ENCODE results near the gene GDF11.
"Not testable (repeated sequence)": the region's sequence is repeated elsewhere in the genome, so short reads cannot be mapped to it uniquely, and the experiment has no call there.

The GDF11 gene

DNA sequence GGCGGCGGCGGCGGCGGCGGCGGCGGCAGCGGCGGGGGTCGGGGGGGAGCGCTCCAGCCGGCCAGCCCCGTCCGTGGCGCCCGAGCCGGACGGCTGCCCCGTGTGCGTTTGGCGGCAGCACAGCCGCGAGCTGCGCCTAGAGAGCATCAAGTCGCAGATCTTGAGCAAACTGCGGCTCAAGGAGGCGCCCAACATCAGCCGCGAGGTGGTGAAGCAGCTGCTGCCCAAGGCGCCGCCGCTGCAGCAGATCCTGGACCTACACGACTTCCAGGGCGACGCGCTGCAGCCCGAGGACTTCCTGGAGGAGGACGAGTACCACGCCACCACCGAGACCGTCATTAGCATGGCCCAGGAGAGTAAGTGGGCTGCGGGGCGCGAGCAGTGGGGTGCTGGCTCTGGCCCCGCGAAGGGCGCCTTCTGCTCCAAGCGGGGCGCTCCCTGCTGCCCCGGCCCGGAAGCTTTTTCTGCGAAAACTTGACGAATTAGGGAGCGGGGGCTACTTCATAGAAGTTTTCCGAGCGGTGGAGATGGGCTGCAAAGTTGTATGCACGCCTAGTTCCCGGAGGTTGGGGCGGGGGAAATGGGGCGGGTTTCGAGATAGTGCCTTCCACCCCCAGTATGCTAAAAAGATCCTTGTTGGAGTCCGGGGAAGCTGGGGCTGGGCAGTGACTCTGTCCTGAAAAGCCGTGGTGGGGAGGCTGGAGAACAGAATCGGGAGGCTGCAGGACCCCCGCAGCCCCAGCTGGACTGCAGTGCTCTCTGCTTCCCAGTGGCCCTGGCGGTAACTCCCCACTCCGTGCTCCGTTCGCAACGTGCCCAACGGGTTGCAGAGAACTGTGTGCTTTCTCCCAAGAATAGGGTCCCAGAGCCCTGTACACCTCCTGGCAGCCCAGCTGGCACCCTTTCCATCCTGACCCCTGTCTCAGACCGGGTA lies 751 bp downstream of the GDF11 start:
- peak in 1 of 2 donors; percentile 4 for DNase-seq

DNA sequence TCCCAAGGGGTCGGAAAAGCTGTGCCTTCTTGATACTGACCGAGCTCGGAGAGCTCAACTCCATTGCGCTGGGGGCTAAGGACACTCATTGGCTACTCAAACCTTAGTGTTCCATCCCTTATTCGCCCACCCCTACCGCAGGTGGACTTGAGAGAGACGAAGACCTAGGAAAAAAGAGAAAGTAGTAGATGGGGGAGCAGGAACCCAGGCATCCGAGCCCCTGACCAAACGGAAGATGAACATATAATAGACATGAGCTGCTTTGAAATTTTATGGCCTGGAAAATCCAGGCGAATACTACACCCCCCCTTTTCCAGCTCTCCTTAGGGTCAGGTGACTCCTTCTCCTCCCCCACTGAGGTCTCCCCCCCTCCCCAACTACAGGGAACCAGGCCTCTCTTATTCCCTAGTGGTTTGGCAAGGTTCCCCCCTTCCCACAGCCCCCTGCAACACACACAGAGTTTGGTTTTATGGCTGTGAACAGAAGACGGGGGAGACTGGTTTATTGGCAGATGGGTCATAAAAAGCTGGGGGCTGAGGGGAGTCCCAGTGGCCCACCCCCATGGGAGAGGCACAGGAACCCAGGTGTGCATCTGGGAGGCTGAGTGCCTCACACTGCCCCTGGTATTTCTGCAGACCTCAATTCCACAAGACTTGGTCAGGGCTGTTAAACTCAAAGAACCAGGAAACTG lies 1.6 kb downstream of the GDF11 start:
- no peak for DNase-seq

DNA sequence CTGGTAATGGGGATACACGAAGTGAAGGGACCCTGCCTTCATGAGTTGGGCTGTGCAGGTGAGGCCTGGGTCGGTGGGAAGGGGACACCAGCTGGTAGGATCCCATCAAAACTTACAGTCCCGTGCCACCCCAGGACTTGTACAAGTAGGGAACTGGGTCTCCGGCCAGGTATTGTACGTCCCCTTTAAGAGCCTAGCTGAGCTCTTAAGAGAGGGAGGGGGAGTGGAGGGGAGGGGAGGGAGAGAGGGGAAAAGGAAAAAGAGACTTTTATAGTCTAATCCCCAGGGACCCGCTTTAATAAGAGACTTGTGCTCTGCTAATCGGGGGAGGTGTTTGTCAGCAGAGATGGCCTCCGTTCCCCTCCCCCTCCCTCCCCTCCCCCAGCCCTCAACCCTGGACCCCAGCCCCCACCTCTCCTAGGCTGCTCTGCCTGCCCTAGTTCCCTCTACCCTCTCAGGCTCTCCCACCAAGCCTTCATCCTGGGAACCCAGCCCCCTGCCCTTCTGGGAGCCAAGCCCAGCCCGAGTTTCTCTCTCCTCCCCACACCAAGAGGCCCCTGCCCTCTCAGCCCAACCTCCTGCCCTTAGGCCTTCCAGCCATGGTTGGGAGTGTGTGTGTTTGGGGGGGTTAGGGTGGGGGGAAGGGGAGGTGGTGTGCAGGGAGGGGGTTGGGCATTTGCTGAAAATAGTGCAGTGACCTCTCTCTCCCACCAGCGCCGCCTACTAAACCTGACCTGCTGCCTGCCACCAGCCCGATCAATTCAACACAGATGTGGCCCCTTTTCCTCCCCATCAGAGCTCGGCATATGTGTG lies 2.6 kb downstream of the GDF11 start:
- no peak for DNase-seq

DNA sequence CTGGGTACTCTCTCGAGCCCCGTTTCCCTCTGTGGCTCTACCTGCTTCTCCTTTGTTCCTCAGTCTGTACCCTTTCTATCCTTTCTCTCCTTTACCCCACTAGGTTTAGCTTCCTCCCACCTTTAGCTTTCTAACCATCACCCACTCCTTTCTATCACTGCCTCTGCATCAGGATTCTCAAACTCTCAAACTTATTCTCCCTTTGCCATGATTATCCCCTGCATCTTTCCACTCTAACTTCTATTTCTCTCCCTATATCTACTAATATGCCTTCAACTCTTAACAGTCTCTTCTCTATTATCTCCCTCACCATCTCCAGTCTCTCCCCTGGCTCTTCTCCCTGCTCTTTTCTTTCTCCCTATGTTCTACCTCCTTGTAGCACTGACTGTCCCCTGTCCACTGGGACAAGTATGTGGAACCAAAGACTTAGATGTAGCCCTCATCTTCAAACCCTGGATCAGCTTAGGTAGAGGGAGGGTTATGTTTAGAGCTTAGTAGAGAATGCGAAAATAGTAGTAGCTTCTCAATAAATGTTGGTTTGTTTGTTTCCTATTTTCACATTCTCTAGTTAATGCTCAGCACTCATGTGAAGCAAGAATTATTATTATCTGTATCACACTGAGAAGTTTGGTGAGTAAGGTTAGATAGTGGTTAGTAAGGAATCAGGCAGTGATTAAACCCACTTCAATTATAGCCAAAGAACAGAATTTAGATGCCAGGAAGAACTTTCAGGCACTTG lies 3.4 kb downstream of the GDF11 start:
- no peak for DNase-seq

DNA sequence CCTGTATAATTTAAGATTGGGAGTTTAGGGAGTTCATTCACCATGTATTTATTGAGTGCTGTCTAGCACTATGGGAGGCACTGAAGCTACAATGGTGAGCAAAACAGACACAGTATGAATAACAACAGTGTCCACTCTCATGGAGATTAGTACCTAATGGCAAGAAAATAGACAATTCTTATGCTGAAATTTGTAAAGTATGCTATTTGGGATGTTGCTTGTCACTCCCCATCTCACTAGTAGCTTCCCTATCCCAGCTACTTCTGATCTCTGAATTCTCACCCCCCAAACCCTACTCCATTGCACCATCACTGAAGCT lies 4.0 kb downstream of the GDF11 start:
- DNase-seq, result no peak

DNA sequence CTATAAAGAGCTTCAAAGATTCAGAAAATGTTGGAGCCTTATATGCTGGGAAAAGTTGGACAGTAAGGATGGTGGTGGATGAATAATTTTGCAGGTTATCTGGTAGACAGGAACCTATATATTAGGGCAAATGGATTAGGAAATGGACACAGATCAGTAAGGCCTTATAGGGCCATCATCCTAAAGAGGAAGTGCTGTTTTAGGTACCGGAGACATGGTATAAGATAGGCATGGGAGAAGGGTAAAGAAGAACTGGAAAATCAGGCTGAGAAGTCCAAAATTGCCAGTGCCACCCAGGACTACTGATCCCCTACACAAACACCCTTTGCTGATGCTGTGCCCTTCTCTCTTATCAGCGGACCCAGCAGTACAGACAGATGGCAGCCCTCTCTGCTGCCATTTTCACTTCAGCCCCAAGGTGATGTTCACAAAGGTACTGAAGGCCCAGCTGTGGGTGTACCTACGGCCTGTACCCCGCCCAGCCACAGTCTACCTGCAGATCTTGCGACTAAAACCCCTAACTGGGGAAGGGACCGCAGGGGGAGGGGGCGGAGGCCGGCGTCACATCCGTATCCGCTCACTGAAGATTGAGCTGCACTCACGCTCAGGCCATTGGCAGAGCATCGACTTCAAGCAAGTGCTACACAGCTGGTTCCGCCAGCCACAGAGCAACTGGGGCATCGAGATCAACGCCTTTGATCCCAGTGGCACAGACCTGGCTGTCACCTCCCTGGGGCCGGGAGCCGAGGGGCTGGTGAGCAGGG lies 5.5 kb downstream of the GDF11 start:
- DNase-seq, result no peak

DNA sequence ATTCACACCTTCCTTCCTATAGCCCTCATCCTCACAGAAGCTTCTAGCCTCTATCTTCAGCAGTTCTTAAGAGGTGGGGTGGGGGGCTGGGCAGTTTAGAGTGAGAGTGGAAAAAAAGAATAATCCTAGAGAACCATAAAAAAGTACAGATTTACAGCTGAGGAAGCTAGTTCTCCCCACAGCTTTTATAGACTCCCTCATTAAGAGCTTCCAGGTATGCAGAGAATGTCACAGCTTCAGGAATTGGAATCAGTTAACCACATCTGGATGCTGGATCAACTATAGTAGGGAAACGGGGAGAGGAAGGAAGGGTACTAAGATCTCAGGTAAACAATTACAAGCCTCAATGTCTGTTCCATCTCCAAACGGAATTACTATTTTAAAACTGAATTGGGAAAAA lies 12.3 kb downstream of the GDF11 start:
- no peak for DNase-seq

DNA sequence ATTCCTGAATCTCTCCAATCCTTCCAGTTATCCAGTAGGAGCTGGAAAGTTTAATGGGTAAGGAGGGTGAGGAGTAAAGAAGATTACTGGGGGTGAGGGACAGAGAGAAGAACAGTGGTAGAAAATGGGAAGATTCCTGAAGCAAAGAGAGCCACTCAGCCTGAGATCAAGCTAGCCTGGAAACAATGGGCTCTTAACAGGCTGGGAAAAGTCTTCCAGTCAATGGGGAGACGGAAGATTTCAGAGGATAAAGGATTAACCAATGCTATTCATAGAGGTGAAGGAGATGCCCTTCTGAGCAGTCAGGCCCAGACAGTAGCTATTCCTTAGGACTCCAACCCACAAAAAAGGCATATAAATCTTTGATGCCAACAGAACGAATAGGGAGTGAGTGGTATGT lies 14.8 kb downstream of the GDF11 start:
- DNase-seq, result no peak

DNA sequence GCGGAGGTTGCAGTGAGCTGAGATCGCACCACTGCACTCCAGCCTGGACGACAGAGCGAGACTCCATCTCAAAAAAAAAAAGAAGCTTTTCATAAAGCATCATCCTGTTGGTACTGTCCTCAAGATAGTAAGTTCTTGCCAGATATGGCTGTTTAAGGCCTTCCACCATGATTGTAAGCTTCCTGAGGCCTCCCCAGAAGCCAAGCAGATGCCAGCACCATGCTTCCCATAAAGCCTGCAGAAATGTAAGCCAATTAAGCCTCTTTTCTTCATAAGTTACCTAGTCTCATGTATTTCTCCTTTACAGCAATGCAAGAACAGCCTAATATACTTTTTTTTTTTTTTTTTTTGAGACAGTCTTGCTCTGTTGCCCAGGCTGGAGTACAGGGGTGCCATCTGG lies 15.7 kb downstream of the GDF11 start:
- not testable (repeated sequence) for DNase-seq

DNA sequence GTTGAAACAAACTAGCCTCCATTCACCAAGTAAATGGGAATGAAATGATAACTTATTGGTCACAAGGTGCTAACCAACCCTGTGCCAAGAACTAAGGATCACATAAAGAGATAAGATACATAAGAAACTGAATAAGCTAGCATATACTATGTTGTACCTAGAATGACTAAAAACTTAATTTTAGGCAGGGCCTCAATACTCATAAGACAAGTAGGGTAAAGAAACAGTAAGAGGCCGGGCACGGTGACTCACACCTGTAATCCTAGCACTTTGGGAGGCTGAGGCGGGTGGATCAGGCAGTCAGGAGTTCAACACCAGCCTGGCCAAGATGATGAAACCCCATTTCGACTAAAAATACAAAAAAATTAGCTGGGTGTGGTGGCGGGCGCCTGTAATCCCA lies 17.7 kb downstream of the GDF11 start:
- DNase-seq, result no peak

DNA sequence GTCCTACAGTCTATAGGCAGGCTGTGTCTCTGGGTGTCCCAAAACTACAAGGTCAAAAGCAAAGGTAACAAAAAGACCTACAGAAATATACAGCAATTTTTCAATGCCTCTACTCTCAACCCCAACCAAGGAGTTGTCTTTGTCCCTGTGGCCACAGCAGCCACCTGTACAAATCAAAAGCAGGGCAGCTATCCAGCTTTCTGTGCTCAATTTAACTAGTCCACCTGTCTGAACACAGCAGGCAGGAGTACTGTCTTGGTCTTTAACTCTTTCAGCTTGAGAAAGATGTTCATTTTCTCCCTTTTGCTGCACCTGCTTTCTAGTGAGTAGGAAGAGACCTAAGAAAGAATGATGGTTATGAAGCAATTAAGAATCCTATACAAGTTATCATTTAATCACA lies 19.7 kb downstream of the GDF11 start:
- DNase-seq, result no peak

DNA sequence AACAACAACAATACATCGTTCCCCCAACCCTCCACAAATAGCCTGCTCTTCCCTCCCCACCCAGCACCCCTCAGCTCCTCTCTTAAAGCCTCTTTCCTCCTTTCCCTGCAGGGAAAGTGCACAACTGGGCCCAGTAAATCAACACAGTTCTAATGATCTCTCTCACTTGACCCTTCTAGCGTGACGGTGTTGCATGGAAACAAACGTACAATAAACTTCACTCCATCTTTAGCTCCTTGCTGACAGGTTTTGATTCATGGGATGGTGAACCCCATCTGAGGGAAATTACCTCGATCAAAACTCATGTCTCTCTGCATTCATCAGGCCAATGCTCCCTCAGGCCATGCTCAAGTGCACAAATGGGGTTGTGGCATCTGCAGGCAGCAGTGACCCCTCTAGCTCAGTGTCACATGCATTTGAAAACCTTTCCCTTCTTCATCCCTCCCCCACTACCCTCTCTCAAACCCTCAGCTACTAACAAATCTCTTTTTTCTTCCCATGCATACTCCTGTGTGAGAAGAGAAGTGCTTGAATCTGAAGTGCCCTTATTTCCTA lies 22.9 kb downstream of the GDF11 start:
- no peak for DNase-seq

DNA sequence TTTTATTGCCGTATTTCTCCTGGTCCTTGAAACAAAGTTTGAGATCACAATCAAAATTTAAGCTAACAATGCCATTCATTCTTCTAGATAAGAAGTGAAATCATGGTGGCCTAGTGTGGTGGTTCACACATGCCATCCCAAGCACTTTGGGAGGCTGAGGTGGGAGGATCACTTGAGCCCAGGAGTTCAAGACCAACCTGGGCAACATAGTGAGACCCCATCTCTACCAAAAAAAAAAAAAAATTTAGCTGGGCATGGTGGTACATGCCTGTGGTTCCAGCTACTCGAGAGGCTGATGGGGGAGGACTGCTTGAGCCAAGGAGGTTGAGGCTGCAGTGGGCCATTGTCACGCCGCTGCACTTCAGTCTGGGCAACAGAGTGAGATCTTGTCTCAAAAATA lies 24.2 kb downstream of the GDF11 start:
- DNase-seq, result no peak

DNA sequence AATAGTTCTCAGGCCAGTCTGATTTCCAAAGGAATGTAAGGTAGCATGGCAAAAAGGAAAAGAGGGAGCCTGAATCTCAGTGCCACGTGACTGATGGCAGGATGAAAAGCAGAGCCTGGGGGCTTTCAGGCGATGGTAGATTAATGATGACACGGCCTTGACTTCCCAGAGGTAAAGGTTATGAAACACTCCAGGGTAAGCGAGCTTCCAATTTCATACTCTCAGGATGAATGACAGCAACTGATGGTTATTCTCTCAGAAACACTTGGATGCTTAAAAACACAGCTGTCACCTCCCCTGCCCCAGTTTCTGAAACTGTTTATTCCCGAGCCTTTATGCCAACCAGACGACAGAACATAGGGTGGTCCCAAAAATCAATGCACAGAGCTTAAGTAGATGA lies 28.8 kb downstream of the GDF11 start:
- no peak for DNase-seq

DNA sequence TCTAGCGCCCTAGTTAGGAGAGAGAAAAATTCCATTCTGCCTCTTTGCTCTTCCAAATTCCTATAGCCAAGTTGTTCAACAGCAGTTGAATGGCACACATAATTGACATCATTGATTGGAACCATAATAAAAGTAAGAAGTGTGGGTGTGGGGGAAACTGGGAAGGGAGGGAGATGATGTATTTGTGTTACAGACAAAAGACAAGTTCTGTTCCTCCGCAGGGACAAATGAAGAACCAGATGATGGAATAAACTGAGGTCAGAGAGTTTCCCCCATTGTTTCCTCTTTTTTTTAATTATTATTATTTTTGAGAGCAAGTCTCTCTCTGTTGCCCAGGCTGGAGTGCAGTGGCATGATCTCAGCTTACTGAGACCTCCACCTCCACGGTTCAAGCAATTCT lies 34.9 kb downstream of the GDF11 start:
- DNase-seq, result no peak

DNA sequence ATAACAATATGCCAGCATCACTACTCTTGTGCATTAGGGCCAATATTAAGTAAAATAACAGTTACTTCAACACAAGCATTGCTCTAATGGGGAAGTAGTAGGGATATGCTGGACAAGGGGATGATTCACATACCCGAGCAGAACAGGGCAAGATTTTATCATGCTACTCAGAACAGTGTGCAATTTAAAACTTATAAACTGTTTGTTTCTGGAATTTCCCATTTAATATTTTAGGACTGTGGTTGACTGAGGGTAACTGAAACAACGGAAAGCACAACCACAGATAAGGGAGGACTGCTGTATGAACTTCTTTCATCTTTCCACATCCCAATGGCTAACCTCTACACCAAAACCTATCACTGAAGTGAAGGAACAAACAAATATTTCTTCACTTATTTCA lies 37.8 kb downstream of the GDF11 start:
- no peak for DNase-seq

DNA sequence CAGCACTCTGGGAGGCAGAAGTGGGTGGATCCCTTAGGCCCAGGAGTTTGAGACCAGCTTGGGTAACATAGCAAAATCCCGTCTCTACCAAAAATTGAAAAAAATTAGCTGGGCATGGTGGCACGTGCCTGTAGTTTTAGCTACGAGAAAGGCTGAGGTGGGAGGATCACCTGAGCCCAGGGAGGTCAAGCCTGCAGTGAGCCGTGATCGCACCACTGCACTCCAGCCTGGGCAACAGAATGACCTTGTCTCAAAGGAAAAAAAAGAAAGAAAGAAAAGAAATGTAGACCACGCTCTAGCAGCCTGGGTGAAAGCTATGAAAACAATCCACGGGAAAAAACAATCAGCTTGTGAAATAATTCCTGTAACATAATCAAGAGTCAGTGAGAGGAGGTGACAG lies 45.6 kb downstream of the GDF11 start:
- no peak for DNase-seq

DNA sequence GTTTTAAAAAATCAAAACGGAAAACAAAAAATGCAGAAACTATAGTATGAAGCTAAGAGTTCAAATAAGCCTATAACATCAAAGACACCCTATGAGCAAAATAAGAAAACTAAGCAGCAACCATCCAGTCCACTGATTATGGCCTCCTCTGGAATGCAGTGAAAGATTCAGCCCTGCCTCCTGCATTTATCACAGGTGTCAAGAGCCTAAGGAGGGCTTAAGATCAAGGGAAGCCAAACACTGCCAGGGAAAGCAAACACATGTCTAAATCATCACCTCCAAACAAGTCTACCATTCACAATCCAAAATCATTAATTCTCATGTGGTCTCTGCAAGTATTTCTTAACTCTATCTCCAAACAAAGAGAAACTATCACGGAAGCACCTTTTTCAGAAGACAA lies 46.2 kb downstream of the GDF11 start:
- no peak for DNase-seq

DNA sequence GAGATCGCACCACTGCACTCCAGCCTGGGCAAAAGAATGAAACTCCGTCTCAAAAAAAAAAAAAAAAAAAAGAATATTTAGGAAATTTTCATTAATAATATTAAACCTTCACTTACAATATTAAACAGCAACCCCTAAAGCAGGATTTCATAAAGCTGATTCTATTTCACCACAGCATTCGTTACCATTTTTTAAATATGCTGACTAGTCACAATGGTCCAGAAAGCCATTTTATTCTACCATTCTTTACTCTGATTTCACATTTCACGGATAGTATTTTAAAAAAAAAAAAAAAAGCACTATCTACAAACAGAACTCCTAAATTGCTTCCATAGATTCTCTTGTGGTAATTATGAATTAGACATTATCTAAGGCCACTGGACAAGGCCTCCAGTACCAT lies 47.0 kb downstream of the GDF11 start:
- no peak for DNase-seq

DNA sequence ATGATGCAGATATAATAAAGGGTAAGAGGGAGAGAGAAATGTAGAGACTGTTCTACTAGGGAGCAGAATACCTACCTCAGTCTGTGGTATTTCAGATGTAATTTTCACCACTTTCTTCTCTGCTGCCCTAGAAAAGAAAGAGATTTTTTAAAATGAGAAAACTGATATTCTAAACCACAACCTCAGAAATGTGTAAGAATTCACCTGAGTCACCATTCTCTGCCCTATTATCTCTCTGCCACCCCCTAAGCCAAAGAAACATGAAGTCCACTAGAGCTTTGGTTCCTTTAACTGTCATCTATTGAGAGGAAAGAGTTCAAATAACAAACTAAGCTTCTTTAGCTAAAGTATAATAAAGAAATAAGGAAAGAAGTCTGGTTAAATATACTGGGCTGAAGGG lies 53.0 kb downstream of the GDF11 start:
- no peak for DNase-seq

DNA sequence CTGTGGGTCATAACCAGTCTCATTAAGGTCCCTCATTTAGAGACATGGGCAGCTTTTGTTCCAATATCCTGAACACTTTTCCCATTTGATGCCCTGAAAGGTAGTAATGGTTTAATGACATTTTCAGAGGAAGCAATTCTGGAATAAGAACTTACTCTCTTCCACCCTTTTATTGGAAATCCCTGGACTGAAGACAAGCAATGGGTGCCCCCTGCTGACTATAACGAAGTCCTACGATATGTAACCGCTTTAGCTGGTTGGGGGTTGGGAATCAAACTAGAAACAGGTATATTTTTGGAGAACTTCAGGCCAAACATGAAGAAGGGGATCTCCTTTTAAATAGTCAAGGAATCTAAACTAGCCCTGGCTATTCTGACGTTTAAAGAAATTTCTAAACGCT lies 54.1 kb downstream of the GDF11 start:
- peak in 1 of 2 donors; percentile 36 for DNase-seq

DNA sequence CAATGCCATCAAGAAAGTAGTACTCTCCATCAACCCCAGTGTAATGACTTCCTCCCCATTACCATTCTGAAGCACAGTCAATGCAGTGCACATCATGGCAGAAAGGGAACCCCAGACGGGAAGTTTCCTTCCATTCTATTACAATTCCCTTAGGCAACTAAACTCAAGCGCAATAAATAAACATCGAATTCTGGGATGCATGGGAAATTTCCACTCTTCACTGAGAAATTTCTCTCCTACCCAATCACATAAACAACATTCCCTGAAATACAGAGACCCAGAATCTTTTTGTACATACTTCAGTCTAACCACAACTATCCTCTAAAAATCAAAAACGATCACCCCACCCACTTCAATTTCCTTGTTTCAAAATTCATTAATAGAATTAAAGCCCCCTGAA lies 54.6 kb downstream of the GDF11 start:
- DNase-seq, result no peak
